CD4-positive, CD25-positive, alpha-beta regulatory T cell (primary cell): ENCODE results near the gene CCSAP. TPM values are rescaled to one million over a fixed set of nuclear protein-coding genes. Genes with fewer than 3 reads are reported as not detected.

ENCODE experiments used
- ATAC-seq, 2 donors: fragments of 150-1000 bp; cut with Tn5 transposase; one replicate each; pipeline ENCODE4 v1.10.0; 2021; ENCODE audit warnings: low read depth in 2 of 2, moderate number of reproducible peaks in 2 of 2, moderate library complexity in 1 of 2
- DNase-seq, 3 donors: peaks; one replicate each; pipeline versions ENCODE4 v3.0.0 to v3.0.0-alpha.2; 2012 to 2022; ENCODE audit warnings: mixed read lengths in 1 of 3
- H3K27ac ChIP-seq: one replicate; pipeline ENCODE4 v1.7.0; 2013; ENCODE audit warnings: mild to moderate bottlenecking, low read length; ENCODE audit not compliant: insufficient read depth, poor library complexity, severe bottlenecking
- H3K27me3 ChIP-seq: one replicate; pipeline ENCODE4 v1.7.0; 2013; ENCODE audit warnings: low read length; ENCODE audit not compliant: control insufficient read depth, insufficient read depth
- H3K36me3 ChIP-seq: one replicate; pipeline ENCODE4 v1.7.0; 2013; ENCODE audit warnings: mild to moderate bottlenecking, low read length, moderate library complexity; ENCODE audit not compliant: control insufficient read depth, insufficient read depth
- H3K4me1 ChIP-seq: 2 replicates; pipeline ENCODE4 v1.7.0; 2013; ENCODE audit warnings: mild to moderate bottlenecking, low read length; ENCODE audit not compliant: insufficient read depth, control insufficient read depth, poor library complexity, severe bottlenecking
- H3K4me3 ChIP-seq: one replicate; pipeline ENCODE4 v1.7.0; 2013; ENCODE audit warnings: low read depth, mild to moderate bottlenecking, low read length, moderate library complexity
- H3K9me3 ChIP-seq, 2 experiments: 1 replicate in 1 of 2; 2 replicates in 1 of 2; pipeline ENCODE4 v1.7.0; 2013; ENCODE audit warnings: low read length in 2 of 2, mild to moderate bottlenecking in 1 of 2, moderate library complexity in 1 of 2; ENCODE audit not compliant: control insufficient read depth in 2 of 2
- H3K27ac Mint-ChIP-seq, 3 donors: one replicate each; pipeline ENCODE4 v1.8.0; 2020 to 2022; ENCODE audit warnings: mild to moderate bottlenecking in 3 of 3, mixed read lengths in 3 of 3, moderate library complexity in 2 of 3
- H3K27me3 Mint-ChIP-seq: one replicate; pipeline ENCODE4 v1.8.0; 2022; ENCODE audit warnings: mild to moderate bottlenecking, mixed read lengths
- H3K36me3 Mint-ChIP-seq: one replicate; pipeline ENCODE4 v1.8.0; 2020; ENCODE audit warnings: mixed read lengths
- H3K4me1 Mint-ChIP-seq, 4 donors: one replicate each; pipeline ENCODE4 v1.8.0; 2020 to 2022; ENCODE audit warnings: mixed read lengths in 4 of 4, mild to moderate bottlenecking in 1 of 4
- H3K4me3 Mint-ChIP-seq, 4 donors: one replicate each; pipeline ENCODE4 v1.8.0; 2020 to 2022; ENCODE audit warnings: mild to moderate bottlenecking in 4 of 4, mixed read lengths in 4 of 4, moderate library complexity in 3 of 4
- H3K9me3 Mint-ChIP-seq, 7 donors: one replicate each; pipeline ENCODE4 v1.8.0; 2020 to 2022; ENCODE audit warnings: mixed read lengths in 7 of 7, mild to moderate bottlenecking in 3 of 7, moderate library complexity in 2 of 7
- polyA plus RNA-seq, 4 donors: library from polyadenylated mRNA; unstranded; fragments of 300-500 nt; fragmentation: Illumina TruSeq; gene quantifications; one replicate each; pipeline ENCODE4 v1.2.3, GENCODE V29; 2021
- total RNA-seq: library from RNA; stranded (reverse); gene quantifications from one replicate; pipeline ENCODE4 v1.2.3, GENCODE V29; 2022

The CCSAP gene
- total and polyA plus RNA-seq, 5 donors from 2014 or later: 1.5 to 8.9 (median 2.8) TPM

GRCh38 chr1:229373395-229373794 lies 30.5 kb upstream of the CCSAP start:
- Histone ChIP-seq H3K9me3 (no peaks in the 10 kb centered on the region), H3K4me3 (no peak overlapping the region), H3K4me1 (no peaks in the 10 kb centered on the region), H3K36me3 (no peaks in the 10 kb centered on the region), H3K27ac (no peak overlapping the region), H3K27me3 (peaks cover 9% of the 10 kb centered on the region)
- ATAC-seq: no peak
- Mint-ChIP-seq H3K4me1 (no peaks in the 10 kb centered on the region), H3K4me3 (no peak overlapping the region), H3K27ac (no peak overlapping the region), H3K36me3 (no peaks in the 10 kb centered on the region), H3K27me3 (peaks cover 37% of the 10 kb centered on the region), H3K9me3 (no peaks in the 10 kb centered on the region)
- DNase-seq: no peak

GRCh38 chr1:229372251-229372650 lies 29.4 kb upstream of the CCSAP start:
- peaks cover 9% of the 10 kb centered on the region for H3K27me3 ChIP-seq
- H3K4me1 Mint-ChIP-seq: no peaks in the 10 kb centered on the region
- H3K27ac ChIP-seq: no peak overlapping the region
- H3K4me3 ChIP-seq: no peak overlapping the region
- no peaks in the 10 kb centered on the region for H3K9me3 Mint-ChIP-seq
- H3K9me3 ChIP-seq: no peaks in the 10 kb centered on the region
- DNase-seq (no peak), ATAC-seq (no peak)
- no peaks in the 10 kb centered on the region for H3K36me3 Mint-ChIP-seq
- no peak overlapping the region for H3K4me3 Mint-ChIP-seq
- no peaks in the 10 kb centered on the region for H3K4me1 ChIP-seq
- peaks cover 43% of the 10 kb centered on the region for H3K27me3 Mint-ChIP-seq
- no peak overlapping the region for H3K27ac Mint-ChIP-seq
- no peaks in the 10 kb centered on the region for H3K36me3 ChIP-seq

GRCh38 chr1:229371624-229372023 lies 28.8 kb upstream of the CCSAP start:
- DNase-seq (no peak), ATAC-seq (no peak)
- H3K27me3 ChIP-seq: peaks cover 9% of the 10 kb centered on the region
- no peak overlapping the region for H3K27ac ChIP-seq
- Mint-ChIP-seq H3K4me1 (no peaks in the 10 kb centered on the region), H3K36me3 (no peaks in the 10 kb centered on the region), H3K27ac (no peak overlapping the region), H3K9me3 (no peaks in the 10 kb centered on the region), H3K4me3 (no peak overlapping the region), H3K27me3 (peaks cover 43% of the 10 kb centered on the region)
- H3K9me3 ChIP-seq: no peaks in the 10 kb centered on the region
- no peaks in the 10 kb centered on the region for H3K4me1 ChIP-seq
- no peaks in the 10 kb centered on the region for H3K36me3 ChIP-seq
- H3K4me3 ChIP-seq: no peak overlapping the region

- H3K36me3 ChIP-seq: no peaks in the 10 kb centered on the region
- Mint-ChIP-seq H3K36me3 (no peaks in the 10 kb centered on the region), H3K4me1 (no peaks in the 10 kb centered on the region), H3K27me3 (peaks cover 48% of the 10 kb centered on the region), H3K27ac (no peak overlapping the region), H3K9me3 (no peaks in the 10 kb centered on the region), H3K4me3 (no peak overlapping the region)
- no peaks in the 10 kb centered on the region for H3K9me3 ChIP-seq
- ATAC-seq (no peak), DNase-seq (no peak)
- H3K4me3 ChIP-seq: no peak overlapping the region
- no peaks in the 10 kb centered on the region for H3K4me1 ChIP-seq
- no peak overlapping the region for H3K27ac ChIP-seq
- H3K27me3 ChIP-seq: peaks cover 9% of the 10 kb centered on the region
These were observed 27.8 kb upstream of the CCSAP start for GRCh38 chr1:229370601-229371021.

- DNase-seq (no peak), ATAC-seq (no peak)
- H3K27me3 Mint-ChIP-seq: peaks cover 59% of the 10 kb centered on the region
- Histone ChIP-seq H3K4me1 (no peaks in the 10 kb centered on the region), H3K9me3 (no peaks in the 10 kb centered on the region), H3K27me3 (peaks cover 12% of the 10 kb centered on the region), H3K27ac (no peak overlapping the region), H3K4me3 (no peak overlapping the region), H3K36me3 (no peaks in the 10 kb centered on the region)
- no peak overlapping the region for H3K27ac Mint-ChIP-seq
- H3K9me3 Mint-ChIP-seq: no peaks in the 10 kb centered on the region
- no peak overlapping the region for H3K4me3 Mint-ChIP-seq
- no peaks in the 10 kb centered on the region for H3K4me1 Mint-ChIP-seq
- no peaks in the 10 kb centered on the region for H3K36me3 Mint-ChIP-seq
These were observed 25.5 kb upstream of the CCSAP start for GRCh38 chr1:229368347-229368746.

- Histone ChIP-seq H3K9me3 (no peaks in the 10 kb centered on the region), H3K36me3 (no peaks in the 10 kb centered on the region), H3K27ac (no peak overlapping the region), H3K27me3 (peaks cover 6% of the 10 kb centered on the region), H3K4me3 (no peak overlapping the region), H3K4me1 (no peaks in the 10 kb centered on the region)
- DNase-seq (no peak), ATAC-seq (no peak)
- Mint-ChIP-seq H3K27ac (no peak overlapping the region), H3K27me3 (peaks cover 47% of the 10 kb centered on the region), H3K4me1 (no peaks in the 10 kb centered on the region), H3K9me3 (no peaks in the 10 kb centered on the region), H3K4me3 (no peak overlapping the region), H3K36me3 (no peaks in the 10 kb centered on the region)
These were observed 22.7 kb upstream of the CCSAP start for GRCh38 chr1:229365569-229365968.

GRCh38 chr1:229364207-229365065 lies 21.6 kb upstream of the CCSAP start:
- Mint-ChIP-seq H3K27me3 (peaks cover 51% of the 10 kb centered on the region), H3K9me3 (peaks cover 0 to 1% (median 0%) of the 10 kb centered on the region in 7 donors), H3K4me1 (no peaks in the 10 kb centered on the region), H3K36me3 (no peaks in the 10 kb centered on the region), H3K4me3 (no peak overlapping the region), H3K27ac (no peak overlapping the region)
- no peaks in the 10 kb centered on the region for H3K4me1 ChIP-seq
- H3K27me3 ChIP-seq: peaks cover 6% of the 10 kb centered on the region
- no peak overlapping the region for H3K4me3 ChIP-seq
- H3K9me3 ChIP-seq: no peaks in the 10 kb centered on the region
- H3K36me3 ChIP-seq: no peaks in the 10 kb centered on the region
- DNase-seq (no peak), ATAC-seq (no peak)
- no peak overlapping the region for H3K27ac ChIP-seq

GRCh38 chr1:229363723-229364122 lies 20.9 kb upstream of the CCSAP start:
- Histone ChIP-seq H3K4me1 (no peaks in the 10 kb centered on the region), H3K9me3 (no peaks in the 10 kb centered on the region), H3K4me3 (no peak overlapping the region), H3K27me3 (peaks cover 6% of the 10 kb centered on the region), H3K36me3 (no peaks in the 10 kb centered on the region), H3K27ac (no peak overlapping the region)
- peaks cover 52% of the 10 kb centered on the region for H3K27me3 Mint-ChIP-seq
- no peaks in the 10 kb centered on the region for H3K4me1 Mint-ChIP-seq
- ATAC-seq (no peak), DNase-seq (no peak)
- peaks cover 0 to 1% (median 0%) of the 10 kb centered on the region in 7 donors for H3K9me3 Mint-ChIP-seq
- H3K27ac Mint-ChIP-seq: no peak overlapping the region
- H3K36me3 Mint-ChIP-seq: no peaks in the 10 kb centered on the region
- H3K4me3 Mint-ChIP-seq: no peak overlapping the region
